Neural cell (in vitro differentiated cells): ENCODE results near the gene SH3RF2. TPM values are rescaled to one million over a fixed set of nuclear protein-coding genes. Genes with fewer than 3 reads are reported as not detected.

Experiments used
- H2AFZ ChIP-seq: fragments of 200-600, 300-800 bp; sonication (generic), shearing (Covaris generic); 2 replicates; pipeline ENCODE4 v1.6.0; 2014; ENCODE audit warnings: low read depth, mild to moderate bottlenecking, antibody characterized with exemption, low read length, moderate library complexity
- H3F3A ChIP-seq: fragments of 200-600 bp; shearing (Covaris generic); 2 replicates; pipeline ENCODE4 v1.6.1; 2016; ENCODE audit warnings: mild to moderate bottlenecking, moderate library complexity, mixed read lengths, antibody characterized with exemption, low read length; ENCODE audit not compliant: insufficient read depth, poor library complexity, severe bottlenecking
- H3K27ac ChIP-seq: fragments of 200-600, 300-800 bp; sonication (generic), shearing (Covaris generic); 2 replicates; pipeline ENCODE4 v1.5.1; 2014; ENCODE audit warnings: mild to moderate bottlenecking, low read length, moderate library complexity
- H3K27me3 ChIP-seq: fragments of 300-800, 200-600 bp; sonication (generic), shearing (Covaris generic); 2 replicates; pipeline ENCODE4 v1.6.0; 2014; ENCODE audit warnings: mild to moderate bottlenecking, low read depth, low read length, moderate library complexity; ENCODE audit not compliant: insufficient read depth
- H3K36me3 ChIP-seq: fragments of 300-800, 200-600 bp; sonication (generic), shearing (Covaris generic); 2 replicates; pipeline ENCODE4 v1.5.1; 2014; ENCODE audit warnings: mild to moderate bottlenecking, antibody characterized with exemption, low read length, moderate library complexity; ENCODE audit not compliant: insufficient read depth
- H3K4me2 ChIP-seq: fragments of 300-800, 200-600 bp; sonication (generic), shearing (Covaris generic); 2 replicates; pipeline ENCODE4 v1.6.0; 2014; ENCODE audit warnings: mild to moderate bottlenecking, low read length
- H3K4me3 ChIP-seq: fragments of 300-800, 200-600 bp; sonication (generic), shearing (Covaris generic); 2 replicates; pipeline ENCODE4 v1.5.1; 2014; ENCODE audit warnings: mild to moderate bottlenecking, low read length, moderate library complexity
- H3K79me2 ChIP-seq: fragments of 200-600 bp; shearing (Covaris generic); replicated peaks from 2 replicates; pipeline ENCODE4 v1.6.0; 2014; ENCODE audit warnings: mild to moderate bottlenecking, low read length, moderate library complexity; ENCODE audit not compliant: insufficient read depth
- H3K9ac ChIP-seq: fragments of 300-800, 200-600 bp; sonication (generic), shearing (Covaris generic); 2 replicates; pipeline ENCODE4 v1.6.1; 2016; ENCODE audit warnings: mild to moderate bottlenecking, low read length, mixed read lengths
- H3K9me2 ChIP-seq: fragments of 200-600 bp; shearing (Covaris generic); 2 replicates; pipeline ENCODE4 v1.6.1; 2016; ENCODE audit warnings: mild to moderate bottlenecking, low read length, mixed read lengths; ENCODE audit not compliant: insufficient read depth
- H3K9me3 ChIP-seq: fragments of 200-600, 300-800 bp; sonication (generic), shearing (Covaris generic); 2 replicates; pipeline ENCODE4 v1.6.1; 2016; ENCODE audit warnings: mild to moderate bottlenecking, mixed run types, low read length, moderate library complexity, mixed read lengths
- H4K20me1 ChIP-seq: fragments of 200-600 bp; shearing (Covaris generic); 2 replicates; pipeline ENCODE4 v1.6.1; 2016; ENCODE audit warnings: mild to moderate bottlenecking, mixed run types; ENCODE audit not compliant: insufficient read depth
- CTCF ChIP-seq: fragments of 450-650 bp; IDR thresholded peaks from 2 replicates; pipeline ENCODE4 v1.5.1; 2014; ENCODE audit warnings: antibody characterized with exemption, mild to moderate bottlenecking, moderate library complexity; ENCODE audit not compliant: poor library complexity, severe bottlenecking
- EP300 ChIP-seq: fragments of 450-650 bp; conservative IDR thresholded peaks from 2 replicates; pipeline ENCODE4 v1.6.1; 2014; ENCODE audit warnings: antibody characterized with exemption, mild to moderate bottlenecking, moderate library complexity; ENCODE audit not compliant: poor library complexity, severe bottlenecking
- EZH2 ChIP-seq: fragments of 200-600, 300-800 bp; shearing (Covaris generic), sonication (generic); IDR thresholded peaks from 2 replicates; pipeline ENCODE4 v1.6.1; 2014; ENCODE audit warnings: antibody characterized with exemption, low read length, borderline replicate concordance, mild to moderate bottlenecking; ENCODE audit not compliant: insufficient read depth, poor library complexity, severe bottlenecking
- MXI1 ChIP-seq: fragments of 450-650 bp; conservative IDR thresholded peaks from 2 replicates; pipeline ENCODE4 v1.6.1; 2014; ENCODE audit warnings: antibody characterized with exemption, mild to moderate bottlenecking; ENCODE audit not compliant: poor library complexity, severe bottlenecking
- POLR2AphosphoS5 ChIP-seq: IDR thresholded peaks from 2 replicates; pipeline ENCODE4 v1.6.1; 2012
- RAD21 ChIP-seq: fragments of 450-650 bp; conservative IDR thresholded peaks from 2 replicates; pipeline ENCODE4 v1.6.1; 2014; ENCODE audit warnings: antibody characterized with exemption, mild to moderate bottlenecking, moderate library complexity
- SMC3 ChIP-seq: fragments of 450-650 bp; conservative IDR thresholded peaks from 2 replicates; pipeline ENCODE4 v1.6.1; 2014; ENCODE audit warnings: antibody characterized with exemption, mild to moderate bottlenecking, moderate library complexity; ENCODE audit not compliant: poor library complexity
- TAF1 ChIP-seq: IDR thresholded peaks from 2 replicates; pipeline ENCODE4 v1.6.1; 2012; ENCODE audit warnings: low read depth
- polyA plus RNA-seq: library from polyadenylated mRNA; depleted of rRNA; stranded (reverse); fragments of >200 nt; gene quantifications from 2 replicates; pipeline ENCODE4 v1.2.3, GENCODE V29; 2014
- TF ChIP-seq, protein P1 (sequence below): IDR thresholded peaks from 2 replicates; pipeline ENCODE4 v1.6.1; 2012; ENCODE audit warnings: borderline replicate concordance

Gene SH3RF2
- polyA plus RNA-seq, 1 donor from 2014 or later, result not detected

DNA sequence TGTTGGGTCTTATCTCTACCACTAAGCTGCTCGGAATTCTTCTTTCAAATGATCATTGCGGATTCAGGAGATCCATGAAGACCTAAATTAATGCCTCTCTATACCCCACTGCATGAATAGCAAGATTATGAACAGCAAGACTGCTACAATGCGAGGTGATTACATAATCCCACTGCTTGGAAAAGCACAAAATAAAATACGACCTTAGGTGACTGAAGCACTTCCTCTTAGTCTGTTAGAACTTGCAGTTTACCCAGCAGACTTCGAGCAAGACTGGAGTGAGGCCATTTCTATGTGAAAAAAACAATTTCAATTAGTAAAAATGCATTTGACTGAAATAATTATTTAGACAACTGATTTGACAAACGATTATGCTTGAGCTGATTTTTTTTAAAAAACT is 59.8 kb downstream of the SH3RF2 start:
- no peaks in the 10 kb centered on the region for H3K79me2 ChIP-seq
- H3K27ac ChIP-seq, result no peak overlapping the region
- no peaks in the 10 kb centered on the region for H3K27me3 ChIP-seq
- H2AFZ ChIP-seq, result no peak overlapping the region
- no peaks in the 10 kb centered on the region for H3K9me3 ChIP-seq
- TF ChIP-seq, protein P1, sequence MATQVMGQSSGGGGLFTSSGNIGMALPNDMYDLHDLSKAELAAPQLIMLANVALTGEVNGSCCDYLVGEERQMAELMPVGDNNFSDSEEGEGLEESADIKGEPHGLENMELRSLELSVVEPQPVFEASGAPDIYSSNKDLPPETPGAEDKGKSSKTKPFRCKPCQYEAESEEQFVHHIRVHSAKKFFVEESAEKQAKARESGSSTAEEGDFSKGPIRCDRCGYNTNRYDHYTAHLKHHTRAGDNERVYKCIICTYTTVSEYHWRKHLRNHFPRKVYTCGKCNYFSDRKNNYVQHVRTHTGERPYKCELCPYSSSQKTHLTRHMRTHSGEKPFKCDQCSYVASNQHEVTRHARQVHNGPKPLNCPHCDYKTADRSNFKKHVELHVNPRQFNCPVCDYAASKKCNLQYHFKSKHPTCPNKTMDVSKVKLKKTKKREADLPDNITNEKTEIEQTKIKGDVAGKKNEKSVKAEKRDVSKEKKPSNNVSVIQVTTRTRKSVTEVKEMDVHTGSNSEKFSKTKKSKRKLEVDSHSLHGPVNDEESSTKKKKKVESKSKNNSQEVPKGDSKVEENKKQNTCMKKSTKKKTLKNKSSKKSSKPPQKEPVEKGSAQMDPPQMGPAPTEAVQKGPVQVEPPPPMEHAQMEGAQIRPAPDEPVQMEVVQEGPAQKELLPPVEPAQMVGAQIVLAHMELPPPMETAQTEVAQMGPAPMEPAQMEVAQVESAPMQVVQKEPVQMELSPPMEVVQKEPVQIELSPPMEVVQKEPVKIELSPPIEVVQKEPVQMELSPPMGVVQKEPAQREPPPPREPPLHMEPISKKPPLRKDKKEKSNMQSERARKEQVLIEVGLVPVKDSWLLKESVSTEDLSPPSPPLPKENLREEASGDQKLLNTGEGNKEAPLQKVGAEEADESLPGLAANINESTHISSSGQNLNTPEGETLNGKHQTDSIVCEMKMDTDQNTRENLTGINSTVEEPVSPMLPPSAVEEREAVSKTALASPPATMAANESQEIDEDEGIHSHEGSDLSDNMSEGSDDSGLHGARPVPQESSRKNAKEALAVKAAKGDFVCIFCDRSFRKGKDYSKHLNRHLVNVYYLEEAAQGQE, result no peak
- TF ChIP-seq CTCF (no peak), TAF1 (no peak), POLR2AphosphoS5 (no peak), EP300 (no peak), RAD21 (no peak), SMC3 (no peak), MXI1 (no peak), EZH2 (no peak)
- H3K4me3 ChIP-seq, result no peak overlapping the region
- no peak overlapping the region for H3K4me2 ChIP-seq
- no peak overlapping the region for H3K9ac ChIP-seq
- H4K20me1 ChIP-seq, result no peaks in the 10 kb centered on the region
- no peaks in the 10 kb centered on the region for H3K9me2 ChIP-seq
- H3K36me3 ChIP-seq, result no peaks in the 10 kb centered on the region
- no peaks in the 10 kb centered on the region for H3F3A ChIP-seq

- Histone ChIP-seq H4K20me1 (no peaks in the 10 kb centered on the region), H3K27me3 (no peaks in the 10 kb centered on the region), H3K9ac (no peak overlapping the region), H3K36me3 (no peaks in the 10 kb centered on the region), H3K4me3 (no peak overlapping the region), H3K9me3 (no peaks in the 10 kb centered on the region), H3F3A (no peaks in the 10 kb centered on the region), H2AFZ (no peak overlapping the region), H3K27ac (no peak overlapping the region), H3K9me2 (no peaks in the 10 kb centered on the region), H3K4me2 (no peak overlapping the region), H3K79me2 (no peaks in the 10 kb centered on the region)
- TF ChIP-seq EP300 (no peak), RAD21 (no peak), CTCF (no peak)
Observed at GRCh38 chr5:145999208-145999607, 62.8 kb downstream of the SH3RF2 start.
